ENCODE results near the gene ATXN1. TPM values are rescaled to one million over a fixed set of nuclear protein-coding genes. Genes with fewer than 3 reads are reported as not detected.

The ATXN1 gene
- total RNA-seq, 1 donor from 2014 or later: 18.4 TPM

GRCh38 chr6:16369140-16369745, 392.0 kb downstream of the ATXN1 start:
- no peak for DNase-seq (ENCODE audit: low read depth)
- Histone ChIP-seq H3K27me3 (ENCODE audit: control insufficient read depth, insufficient read depth, low read length) (no peaks in the 10 kb centered on the region), H3K36me3 (ENCODE audit: control insufficient read depth, insufficient read depth, low read length) (no peaks in the 10 kb centered on the region), H3K4me3 (ENCODE audit: low read depth, low read length) (no peak overlapping the region)
- FAIRE-seq: no peak
- no peak for TF ChIP-seq CTCF (IDR thresholded peaks at IDR 0.05; ENCODE audit: insufficient read depth, low read length, severe bottlenecking)

DNA sequence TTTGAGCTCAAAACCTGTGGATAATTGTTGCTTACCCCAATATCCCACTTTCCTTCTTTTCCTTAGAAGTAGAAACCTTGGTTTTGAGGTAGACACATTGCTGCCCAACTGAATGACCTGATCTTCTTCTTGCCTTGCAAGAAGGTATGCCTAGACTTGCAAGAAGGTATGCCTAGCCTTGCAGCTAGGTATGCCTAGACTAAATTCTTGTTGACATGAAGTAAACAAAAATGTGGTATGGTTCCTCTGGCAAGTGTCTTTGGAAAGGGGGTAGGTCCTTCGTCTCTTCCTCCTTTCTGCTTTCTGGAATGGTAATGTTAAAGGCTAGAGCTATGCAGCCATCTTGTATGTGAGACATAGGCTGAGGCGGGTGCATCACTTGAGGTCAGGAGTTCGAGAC, 393.7 kb downstream of the ATXN1 start:
- Histone ChIP-seq H3K27me3 (ENCODE audit: control insufficient read depth, insufficient read depth, low read length) (no peaks in the 10 kb centered on the region), H3K4me3 (ENCODE audit: low read depth, low read length) (no peak overlapping the region), H3K36me3 (ENCODE audit: control insufficient read depth, insufficient read depth, low read length) (no peaks in the 10 kb centered on the region)
- no peak for FAIRE-seq
- DNase-seq (ENCODE audit: low read depth): peak; percentile 36
- no peak for TF ChIP-seq CTCF (IDR thresholded peaks at IDR 0.05; ENCODE audit: insufficient read depth, low read length, severe bottlenecking)

DNA sequence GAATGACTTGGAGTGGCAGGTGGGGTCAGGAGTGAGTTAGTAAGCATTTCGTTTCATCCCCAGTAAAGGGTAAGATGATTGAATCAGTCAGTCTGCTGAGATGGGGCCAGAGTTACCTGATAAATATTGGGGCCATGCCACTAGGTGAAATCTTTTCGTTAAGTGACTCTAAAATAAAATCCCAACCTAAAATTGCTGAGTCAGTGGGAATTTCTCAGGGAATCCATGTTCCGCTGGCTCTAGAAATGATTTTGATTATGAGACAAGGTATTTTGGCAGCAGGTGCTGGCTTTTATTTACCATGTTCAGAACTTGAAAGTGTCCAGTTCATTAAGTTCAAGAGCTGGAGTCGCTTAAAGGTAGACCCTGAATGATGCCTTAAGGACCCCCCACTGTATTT, 397.5 kb downstream of the ATXN1 start:
- no peak for TF ChIP-seq CTCF (IDR thresholded peaks at IDR 0.05; ENCODE audit: insufficient read depth, low read length, severe bottlenecking)
- H3K36me3 ChIP-seq (ENCODE audit: control insufficient read depth, insufficient read depth, low read length): no peaks in the 10 kb centered on the region
- no peak overlapping the region for H3K4me3 ChIP-seq (ENCODE audit: low read depth, low read length)
- no peak for DNase-seq (ENCODE audit: low read depth)
- H3K27me3 ChIP-seq (ENCODE audit: control insufficient read depth, insufficient read depth, low read length): no peaks in the 10 kb centered on the region
- no peak for FAIRE-seq

DNA sequence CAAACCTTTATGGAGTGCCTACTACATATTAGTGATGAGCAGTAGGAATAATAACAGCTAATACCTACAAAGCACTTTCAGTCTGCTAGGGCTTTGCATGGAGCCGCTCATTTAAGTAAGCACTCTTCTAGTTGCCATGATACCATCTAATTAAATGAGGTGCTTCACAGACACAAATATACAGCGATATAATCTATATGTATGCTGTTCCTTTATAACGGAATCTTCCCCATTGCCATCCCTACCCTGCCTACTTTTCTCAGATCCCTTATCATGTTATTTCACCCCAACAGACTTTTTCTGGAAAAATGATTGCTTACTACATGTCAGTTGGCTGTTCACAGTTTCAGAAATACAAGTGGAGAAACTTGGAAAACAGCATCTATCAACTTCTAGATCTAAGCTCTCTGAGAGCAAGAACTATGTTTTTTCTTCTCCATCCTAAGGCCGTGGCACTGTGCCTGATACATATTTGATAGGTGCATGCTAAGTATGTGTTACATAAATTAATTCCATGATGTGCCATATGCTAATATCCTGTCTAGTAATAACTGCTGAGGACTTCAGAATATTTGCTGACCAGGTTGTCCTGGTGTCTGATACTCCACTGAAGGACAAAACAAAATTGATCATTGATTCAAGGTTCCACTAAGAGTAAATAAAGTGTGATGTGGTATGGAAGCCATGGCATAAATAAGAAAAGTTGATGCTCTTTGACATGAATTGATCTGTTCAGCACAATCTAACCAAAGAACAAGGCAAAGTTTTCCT, 398.3 kb downstream of the ATXN1 start:
- no peak overlapping the region for H3K4me3 ChIP-seq (ENCODE audit: low read depth, low read length)
- DNase-seq (ENCODE audit: low read depth) (no peak), FAIRE-seq (no peak)
- no peak for TF ChIP-seq CTCF (IDR thresholded peaks at IDR 0.05; ENCODE audit: insufficient read depth, low read length, severe bottlenecking)
- H3K36me3 ChIP-seq (ENCODE audit: control insufficient read depth, insufficient read depth, low read length): no peaks in the 10 kb centered on the region
- no peaks in the 10 kb centered on the region for H3K27me3 ChIP-seq (ENCODE audit: control insufficient read depth, insufficient read depth, low read length)

- DNase-seq (ENCODE audit: low read depth): no peak
Observed at GRCh38 chr6:16362296-16362695, 399.0 kb downstream of the ATXN1 start.

More at GRCh38 chr6:16362296-16362695, 399.0 kb downstream of the ATXN1 start:
- TF ChIP-seq CTCF (IDR thresholded peaks at IDR 0.05; ENCODE audit: insufficient read depth, low read length, severe bottlenecking): no peak
- H3K36me3 ChIP-seq (ENCODE audit: control insufficient read depth, insufficient read depth, low read length): no peaks in the 10 kb centered on the region
- no peak overlapping the region for H3K4me3 ChIP-seq (ENCODE audit: low read depth, low read length)
- H3K27me3 ChIP-seq (ENCODE audit: control insufficient read depth, insufficient read depth, low read length): no peaks in the 10 kb centered on the region
- FAIRE-seq: no peak
